Keratinocyte (primary cell): ENCODE results near the gene CFAP53. TPM values are rescaled to one million over a fixed set of nuclear protein-coding genes. Genes with fewer than 3 reads are reported as not detected.
A peak's percentile ranks its signal among the peaks of the same experiment; 100 is the strongest.

ENCODE experiments used
- DNase-seq: peaks from one replicate; pipeline ENCODE4 v3.0.0-alpha.2; 2011; ENCODE audit warnings: low read depth, missing footprints, low spot score
- FAIRE-seq: peaks from 2 replicates; lab custom pipeline; 2011; peaks lifted over from hg19 to GRCh38; lab: Jason Lieb, UNC
- H2AFZ ChIP-seq: 2 replicates; pipeline ENCODE4 v1.6.0; 2012; ENCODE audit warnings: low read length, control low read depth, inconsistent platforms; ENCODE audit not compliant: control insufficient read depth
- H3K27ac ChIP-seq: 2 replicates; pipeline ENCODE4 v1.5.1; 2011; ENCODE audit warnings: low read length; ENCODE audit not compliant: control insufficient read depth, insufficient read depth
- H3K27me3 ChIP-seq: 3 replicates; pipeline ENCODE4 v1.6.0; 2011; ENCODE audit warnings: low read length; ENCODE audit not compliant: control insufficient read depth, insufficient read depth; ENCODE audit errors: extremely low read depth
- H3K36me3 ChIP-seq, 2 experiments: 2 replicates in 1 of 2; 3 replicates in 1 of 2; pipeline ENCODE4 v1.5.1; 2011; ENCODE audit warnings: low read length in 2 of 2, mild to moderate bottlenecking in 1 of 2; ENCODE audit not compliant: control insufficient read depth in 2 of 2, insufficient read depth in 2 of 2; ENCODE audit errors: extremely low read depth in 1 of 2
- H3K4me1 ChIP-seq: 3 replicates; pipeline ENCODE4 v1.5.1; 2011; ENCODE audit warnings: low read length; ENCODE audit not compliant: control insufficient read depth, insufficient read depth; ENCODE audit errors: extremely low read depth
- H3K4me2 ChIP-seq: 3 replicates; pipeline ENCODE4 v1.6.0; 2011; ENCODE audit warnings: low read depth, low read length; ENCODE audit not compliant: control insufficient read depth, insufficient read depth; ENCODE audit errors: extremely low read depth
- H3K4me3 ChIP-seq, 3 experiments: fragments of 200-600 bp in 1 of 3; sonication (generic) in 1 of 3; 2 replicates in 2 of 3; 3 replicates in 1 of 3; pipeline ENCODE4 v1.5.1; 2011 to 2016; ENCODE audit warnings: low read length in 3 of 3, mild to moderate bottlenecking in 3 of 3, control low read depth in 2 of 3, inconsistent platforms in 1 of 3, low read depth in 1 of 3, mixed read lengths in 1 of 3, mixed run types in 1 of 3, moderate library complexity in 1 of 3; ENCODE audit not compliant: control insufficient read depth in 2 of 3, insufficient read depth in 2 of 3; ENCODE audit errors: extremely low read depth in 1 of 3
- H3K79me2 ChIP-seq: 2 replicates; pipeline ENCODE4 v1.6.0; 2012; ENCODE audit warnings: low read length; ENCODE audit not compliant: control insufficient read depth, insufficient read depth
- H3K9ac ChIP-seq: 3 replicates; pipeline ENCODE4 v1.6.0; 2011; ENCODE audit warnings: low read length; ENCODE audit not compliant: control insufficient read depth, insufficient read depth; ENCODE audit errors: extremely low read depth
- H3K9me1 ChIP-seq: 3 replicates; pipeline ENCODE4 v1.6.0; 2011; ENCODE audit warnings: low read length; ENCODE audit not compliant: control insufficient read depth, insufficient read depth; ENCODE audit errors: extremely low read depth
- H3K9me3 ChIP-seq: 2 replicates; pipeline ENCODE4 v1.5.1; 2012; ENCODE audit warnings: low read depth, low read length; ENCODE audit not compliant: control insufficient read depth
- H4K20me1 ChIP-seq: 3 replicates; pipeline ENCODE4 v1.6.0; 2011; ENCODE audit warnings: low read length; ENCODE audit not compliant: control insufficient read depth, insufficient read depth; ENCODE audit errors: extremely low read depth
- EZH2 ChIP-seq: IDR thresholded peaks from one replicate; pipeline ENCODE4 v1.6.1; 2012; ENCODE audit warnings: inconsistent platforms, mild to moderate bottlenecking, low read length, moderate library complexity
- dilution Hi-C: fragments of 300-500 bp; cut with MboI; formaldehyde crosslinking; loops from one replicate; pipeline ENCODE4 v1.7.0; 2020; ENCODE audit warnings: low sequenced_read_pairs; ENCODE audit not compliant: extremely low pct_ligation_motif_present
- polyA plus RNA-seq, 5 experiments: library from polyadenylated mRNA; depleted of rRNA in 3 of 5; stranded (reverse) in 3 of 5; stranded (forward) in 1 of 5; unstranded in 1 of 5; fragments of >200 nt; gene quantifications; 1 replicate in 1 of 5; 2 replicates in 3 of 5; 3 replicates in 1 of 5; pipeline versions ENCODE4 v1.2.1 to v1.2.3, GENCODE V29; 2011 to 2012; ENCODE audit warnings: missing spikeins in 2 of 5, low read depth in 1 of 5, low replicate concordance in 1 of 5
- TF ChIP-seq, protein P1 (sequence below), 3 experiments: IDR thresholded peaks in 1 of 3; conservative IDR thresholded peaks in 1 of 3; optimal IDR thresholded peaks in 1 of 3; 2 replicates in 2 of 3; 3 replicates in 1 of 3; pipeline versions ENCODE3 to v1.5.1; 2011; ENCODE audit warnings: low read length in 3 of 3, mild to moderate bottlenecking in 3 of 3, moderate library complexity in 2 of 3, control low read depth in 1 of 3, inconsistent platforms in 1 of 3; ENCODE audit not compliant: insufficient read depth in 2 of 3; ENCODE audit errors: extremely low read depth in 1 of 3

CFAP53 gene
- polyA plus RNA-seq, 1 donor (not counting 4 experiments of a cell fraction or from before 2014, with no cell fraction given): 0.59 TPM

DNA sequence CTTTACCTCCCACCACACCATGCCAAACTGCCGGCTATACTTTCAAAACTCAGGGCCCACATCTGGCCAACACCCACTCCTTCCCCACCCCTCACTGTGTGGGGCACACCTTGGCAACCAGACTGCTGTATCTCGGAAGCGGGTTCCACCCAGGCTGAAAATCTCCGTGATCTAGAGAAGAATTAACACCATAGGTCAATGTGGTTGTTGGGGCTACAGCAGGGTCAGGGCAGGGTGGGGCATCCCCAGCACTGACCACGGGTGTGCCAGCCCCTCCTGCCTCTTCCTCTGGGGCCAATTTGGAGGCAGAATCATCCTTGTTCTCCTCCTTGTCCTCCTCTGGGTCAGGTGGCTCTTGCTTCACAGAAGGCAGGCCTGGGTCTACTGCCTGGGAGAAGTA lies 6.3 kb upstream of the CFAP53 start:
- Histone ChIP-seq H3K36me3 (peaks cover 61 to 65% of the 10 kb centered on the region in 2 experiments), H3K27me3 (no peaks in the 10 kb centered on the region), H3K79me2 (peaks cover 20% of the 10 kb centered on the region), H4K20me1 (no peaks in the 10 kb centered on the region), H2AFZ (no peak overlapping the region), H3K4me1 (peaks cover 4% of the 10 kb centered on the region), H3K27ac (no peak overlapping the region), H3K9ac (no peak overlapping the region), H3K4me2 (no peak overlapping the region), H3K9me1 (no peaks in the 10 kb centered on the region), H3K9me3 (no peaks in the 10 kb centered on the region), H3K4me3 (no peak overlapping the region)
- dilution Hi-C loops: no loop called here
- no peak for FAIRE-seq
- DNase-seq: no peak
- TF ChIP-seq, protein P1, sequence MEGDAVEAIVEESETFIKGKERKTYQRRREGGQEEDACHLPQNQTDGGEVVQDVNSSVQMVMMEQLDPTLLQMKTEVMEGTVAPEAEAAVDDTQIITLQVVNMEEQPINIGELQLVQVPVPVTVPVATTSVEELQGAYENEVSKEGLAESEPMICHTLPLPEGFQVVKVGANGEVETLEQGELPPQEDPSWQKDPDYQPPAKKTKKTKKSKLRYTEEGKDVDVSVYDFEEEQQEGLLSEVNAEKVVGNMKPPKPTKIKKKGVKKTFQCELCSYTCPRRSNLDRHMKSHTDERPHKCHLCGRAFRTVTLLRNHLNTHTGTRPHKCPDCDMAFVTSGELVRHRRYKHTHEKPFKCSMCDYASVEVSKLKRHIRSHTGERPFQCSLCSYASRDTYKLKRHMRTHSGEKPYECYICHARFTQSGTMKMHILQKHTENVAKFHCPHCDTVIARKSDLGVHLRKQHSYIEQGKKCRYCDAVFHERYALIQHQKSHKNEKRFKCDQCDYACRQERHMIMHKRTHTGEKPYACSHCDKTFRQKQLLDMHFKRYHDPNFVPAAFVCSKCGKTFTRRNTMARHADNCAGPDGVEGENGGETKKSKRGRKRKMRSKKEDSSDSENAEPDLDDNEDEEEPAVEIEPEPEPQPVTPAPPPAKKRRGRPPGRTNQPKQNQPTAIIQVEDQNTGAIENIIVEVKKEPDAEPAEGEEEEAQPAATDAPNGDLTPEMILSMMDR (optimal IDR thresholded peaks at IDR 0.05 in 1 of 3, IDR thresholded peaks at IDR 0.05 in 1 of 3, conservative IDR thresholded peaks at IDR 0.05 in 1 of 3; ENCODE audit: extremely low read depth in 1 of 3, insufficient read depth in 2 of 3, low read length in 3 of 3): no peak
- TF ChIP-seq EZH2: no peak

GRCh38 chr18:50268022-50268747 lies 1.9 kb upstream of the CFAP53 start:
- Histone ChIP-seq H2AFZ (no peak overlapping the region), H3K36me3 (peaks cover 29% of the 10 kb centered on the region in 2 experiments)
- dilution Hi-C loops: no loop called here

More at GRCh38 chr18:50268022-50268747, 1.9 kb upstream of the CFAP53 start:
- no peak for DNase-seq
- no peaks in the 10 kb centered on the region for H3K9me3 ChIP-seq
- H3K79me2 ChIP-seq: no peaks in the 10 kb centered on the region
- H3K4me1 ChIP-seq: peaks cover 8% of the 10 kb centered on the region
- peak overlapping the region; percentile 35 for H3K4me2 ChIP-seq
- no peaks in the 10 kb centered on the region for H3K9me1 ChIP-seq
- peak overlapping the region; percentile 6 to 27 (median 19) for H3K4me3 ChIP-seq
- peak overlapping the region; percentile 8 for H3K27ac ChIP-seq
- no peaks in the 10 kb centered on the region for H3K27me3 ChIP-seq
- no peak for FAIRE-seq
- no peak for TF ChIP-seq EZH2
- TF ChIP-seq, protein P1 (optimal IDR thresholded peaks at IDR 0.05 in 1 of 3, IDR thresholded peaks at IDR 0.05 in 1 of 3, conservative IDR thresholded peaks at IDR 0.05 in 1 of 3; ENCODE audit: extremely low read depth in 1 of 3, insufficient read depth in 2 of 3, low read length in 3 of 3): peak; percentile 61 to 85 (median 74)
- H3K9ac ChIP-seq: peak overlapping the region; percentile 42
- no peaks in the 10 kb centered on the region for H4K20me1 ChIP-seq
